GM23338 (cell line): ENCODE measurements around the gene UMOD. TPM values are rescaled to one million over a fixed set of nuclear protein-coding genes. Genes with fewer than 3 reads are reported as not detected.

ENCODE experiments used
- ATAC-seq: fragments of 200-7000 bp; cut with Tn5 transposase; 3 replicates; pipeline ENCODE4 v1.9.1; 2020
- DNase-seq: peaks from one replicate; pipeline ENCODE4 v3.0.0-alpha.2; 2015; ENCODE audit warnings: low spot score
- H2AFZ ChIP-seq: fragments of 200-600 bp; sonication (generic); 2 replicates; pipeline ENCODE4 v1.8.0; 2016; ENCODE audit warnings: antibody characterized with exemption, mild to moderate bottlenecking, moderate library complexity
- H3F3A ChIP-seq: fragments of 200-600 bp; sonication (generic); replicated peaks from 2 replicates; pipeline ENCODE4 v1.8.0; 2017; ENCODE audit warnings: antibody characterized with exemption, mixed run types, low read depth
- H3K27ac ChIP-seq: fragments of 200-600 bp; sonication (generic); 2 replicates; pipeline ENCODE4 v1.6.1; 2016; ENCODE audit warnings: low read depth
- H3K27me3 ChIP-seq: fragments of 200-600 bp; sonication (generic); 2 replicates; pipeline ENCODE4 v1.8.0; 2016; ENCODE audit warnings: mild to moderate bottlenecking, mixed run types, moderate library complexity; ENCODE audit not compliant: insufficient read depth
- H3K36me3 ChIP-seq: fragments of 200-600 bp; sonication (generic); 2 replicates; pipeline ENCODE4 v1.8.0; 2016; ENCODE audit warnings: mild to moderate bottlenecking; ENCODE audit not compliant: insufficient read depth
- H3K4me1 ChIP-seq: fragments of 200-600 bp; sonication (generic); 2 replicates; pipeline ENCODE4 v1.8.0; 2016; ENCODE audit warnings: mild to moderate bottlenecking, moderate library complexity; ENCODE audit not compliant: insufficient read depth
- H3K4me2 ChIP-seq: fragments of 200-600 bp; sonication (generic); 2 replicates; pipeline ENCODE4 v1.7.1; 2017; ENCODE audit warnings: mixed run types
- H3K4me3 ChIP-seq: fragments of 200-600 bp; sonication (generic); 2 replicates; pipeline ENCODE4 v1.6.1; 2016; ENCODE audit warnings: mixed run types
- H3K79me2 ChIP-seq: fragments of 200-600 bp; sonication (generic); replicated peaks from 2 replicates; pipeline ENCODE4 v1.8.0; 2017; ENCODE audit warnings: mild to moderate bottlenecking; ENCODE audit not compliant: insufficient read depth
- H3K9me2 ChIP-seq: fragments of 200-600 bp; sonication (generic); 2 replicates; pipeline ENCODE4 v1.8.0; 2017; ENCODE audit not compliant: insufficient read depth
- H4K20me1 ChIP-seq: fragments of 200-600 bp; sonication (generic); replicated peaks from 2 replicates; pipeline ENCODE4 v1.8.0; 2017; ENCODE audit warnings: mild to moderate bottlenecking; ENCODE audit not compliant: insufficient read depth
- H3K27ac Mint-ChIP-seq: 2 replicates; pipeline ENCODE4 v1.8.0; 2020; ENCODE audit warnings: inconsistent platforms, mild to moderate bottlenecking, moderate library complexity, mixed read lengths
- H3K27me3 Mint-ChIP-seq: 3 replicates; pipeline ENCODE4 v1.8.0; 2022; ENCODE audit warnings: low read depth, mild to moderate bottlenecking, moderate library complexity, mixed read lengths, inconsistent platforms; ENCODE audit not compliant: insufficient read depth, poor library complexity
- H3K36me3 Mint-ChIP-seq: 3 replicates; pipeline ENCODE4 v1.8.0; 2021; ENCODE audit warnings: low read depth, mild to moderate bottlenecking, inconsistent platforms, moderate library complexity, mixed read lengths
- H3K4me1 Mint-ChIP-seq: 3 replicates; pipeline ENCODE4 v1.8.0; 2020; ENCODE audit warnings: mild to moderate bottlenecking, inconsistent platforms, mixed read lengths
- H3K4me3 Mint-ChIP-seq: 3 replicates; pipeline ENCODE4 v1.8.0; 2021; ENCODE audit warnings: moderate library complexity, mild to moderate bottlenecking, inconsistent platforms, mixed read lengths
- H3K9me3 Mint-ChIP-seq: 3 replicates; pipeline ENCODE4 v1.8.0; 2020; ENCODE audit warnings: moderate library complexity, mild to moderate bottlenecking, inconsistent platforms, mixed read lengths
- CREB1 ChIP-seq: fragments of 250-450 bp; sonication (Bioruptor Pico); IDR thresholded peaks from 2 replicates; pipeline ENCODE4 v1.5.0; 2020; ENCODE audit warnings: low read depth, mild to moderate bottlenecking, moderate library complexity
- CTCF ChIP-seq, 2 experiments: fragments of 200-600 bp in 1 of 2; sonication (generic) in 1 of 2; conservative IDR thresholded peaks; 2 replicates each; pipeline versions ENCODE4 v1.5.1 to v1.6.1; 2016 to 2017; ENCODE audit warnings: antibody characterized with exemption in 2 of 2, low read depth in 2 of 2, mild to moderate bottlenecking in 2 of 2, moderate library complexity in 1 of 2
- ETS1 ChIP-seq: IDR thresholded peaks from 2 replicates; pipeline ENCODE4 v1.6.1; 2016; ENCODE audit warnings: antibody characterized with exemption
- EZH2 ChIP-seq: fragments of 200-600 bp; sonication (generic); IDR thresholded peaks from one replicate; pipeline ENCODE4 v1.8.0; 2017; ENCODE audit warnings: antibody characterized with exemption, mild to moderate bottlenecking, low read depth; ENCODE audit not compliant: unreplicated experiment
- EZH2phosphoT487 ChIP-seq: fragments of 200-600 bp; sonication (generic); IDR thresholded peaks from one replicate; pipeline ENCODE4 v1.8.1; 2018; ENCODE audit warnings: antibody characterized with exemption; ENCODE audit not compliant: unreplicated experiment
- JUNB ChIP-seq: IDR thresholded peaks from one replicate; pipeline ENCODE4 v1.6.1; 2016; ENCODE audit warnings: antibody characterized with exemption; ENCODE audit not compliant: unreplicated experiment
- NANOG ChIP-seq: IDR thresholded peaks from 2 replicates; pipeline ENCODE4 v1.6.1; 2016; ENCODE audit warnings: antibody characterized with exemption, borderline replicate concordance
- STAT1 ChIP-seq: IDR thresholded peaks from one replicate; pipeline ENCODE4 v1.6.1; 2016; ENCODE audit warnings: antibody characterized with exemption; ENCODE audit not compliant: unreplicated experiment
- ZNF114 ChIP-seq: fragments of 250-450 bp; sonication (Bioruptor Pico); IDR thresholded peaks from 2 replicates; pipeline ENCODE4 v1.5.0; 2020; ENCODE audit warnings: mild to moderate bottlenecking, moderate library complexity
- ZNF331 ChIP-seq: fragments of 250-450 bp; sonication (Bioruptor Pico); IDR thresholded peaks from 2 replicates; pipeline ENCODE4 v1.5.0; 2020; ENCODE audit warnings: low read depth, mild to moderate bottlenecking, moderate library complexity
- ZNF462 ChIP-seq: fragments of 250-450 bp; sonication (Bioruptor Pico); IDR thresholded peaks from 2 replicates; pipeline ENCODE4 v1.5.0; 2020; ENCODE audit warnings: mild to moderate bottlenecking, moderate library complexity
- long read RNA-seq: library from polyadenylated mRNA; unstranded; transcript quantifications from one replicate; pipeline ENCODE4 v2.0.0, GENCODE V29; 2020; ENCODE audit not compliant: unreplicated experiment
- polyA plus RNA-seq: library from polyadenylated mRNA; unstranded; fragments of >200 nt; fragmentation: Nextera tagmentation; extraction: Ambion mirVana; gene quantifications from 2 replicates; pipeline ENCODE4 v1.2.1, GENCODE V29; 2016
- total RNA-seq: library from RNA; depleted of rRNA; stranded (reverse); fragments of >200 nt; shearing (Covaris generic); gene quantifications from 2 replicates; pipeline ENCODE4 v1.2.3, GENCODE V29; 2014; rRNA removed

Gene UMOD
- total RNA-seq (not detected in 2 replicates), polyA plus RNA-seq (not detected in 2 replicates)
- long read RNA-seq = 0 reads

- DNase-seq = no peak
- H3K9me3 Mint-ChIP-seq = peaks cover 19% of the 10 kb centered on the region
- H2AFZ ChIP-seq = peak within 1 kb of the TSS; percentile 57; the same call in 1 of the 2 replicates
- no peaks in the 10 kb centered on the region for H3F3A ChIP-seq
- no peaks in the 10 kb centered on the region for H3K27me3 ChIP-seq
- H4K20me1 ChIP-seq = no peaks in the 10 kb centered on the region
- peaks cover 10% of the 10 kb centered on the region; the same call in 2 of the 3 replicates for H3K4me1 Mint-ChIP-seq
- peaks cover 12% of the 10 kb centered on the region for H3K4me1 ChIP-seq
- H3K36me3 ChIP-seq = no peaks in the 10 kb centered on the region
- no peaks in the 10 kb centered on the region for H3K79me2 ChIP-seq
- peaks cover 3% of the 10 kb centered on the region; the same call in 1 of the 2 replicates for H3K9me2 ChIP-seq
- no peak within 1 kb of the TSS for H3K4me3 Mint-ChIP-seq
- no peak for ATAC-seq
- H3K4me2 ChIP-seq = no peak within 1 kb of the TSS
- H3K36me3 Mint-ChIP-seq = peaks cover 8% of the 10 kb centered on the region
- no peak within 1 kb of the TSS for H3K4me3 ChIP-seq
- H3K27me3 Mint-ChIP-seq = peaks cover 6% of the 10 kb centered on the region
- H3K27ac ChIP-seq = no peak within 1 kb of the TSS
- TF ChIP-seq JUNB (no peak), ZNF331 (CRISPR knock-in tag) (no peak)
- H3K27ac Mint-ChIP-seq = no peak within 1 kb of the TSS
These were observed at the start of gene UMOD for GRCh38 chr16:20352615-20353014. TSS of gene UMOD (minus strand) at chr16:20352715. CDS start at chr16:20350737, 1,978 bp downstream.

GRCh38 chr16:20401475-20402016 lies 49.0 kb upstream of the UMOD start:
- no peaks in the 10 kb centered on the region for H3K79me2 ChIP-seq
- 0 out of 2 replicates have a peak, but pooled peaks cover 3% of the 10 kb centered on the region for H3K9me2 ChIP-seq
- no peak overlapping the region for H3K4me3 ChIP-seq
- Mint-ChIP-seq H3K27ac (no peak overlapping the region), H3K27me3 (peaks cover 1% of the 10 kb centered on the region), H3K4me3 (no peak overlapping the region), H3K4me1 (no peaks in the 10 kb centered on the region), H3K36me3 (no peaks in the 10 kb centered on the region), H3K9me3 (no peaks in the 10 kb centered on the region)
- H3K27me3 ChIP-seq = no peaks in the 10 kb centered on the region
- H3K4me2 ChIP-seq = no peak overlapping the region
- ATAC-seq (peak; percentile 69), DNase-seq (peak; percentile 6)
- no peaks in the 10 kb centered on the region for H3K4me1 ChIP-seq
- H2AFZ ChIP-seq = peak overlapping the region; percentile 69; the same call in 1 of the 2 replicates
- no peaks in the 10 kb centered on the region for H3K36me3 ChIP-seq
- H3F3A ChIP-seq = no peaks in the 10 kb centered on the region
- H4K20me1 ChIP-seq = no peaks in the 10 kb centered on the region
- H3K27ac ChIP-seq = no peak overlapping the region
- TF ChIP-seq CTCF (conservative IDR thresholded peaks at IDR 0.05; ENCODE audit: low read depth in 2 of 2) (no peak), NANOG (no peak), ETS1 (no peak), ZNF462 (no peak), CREB1 (no peak), EZH2phosphoT487 (no peak), ZNF331 (CRISPR knock-in tag) (no peak), STAT1 (no peak), JUNB (no peak), EZH2 (no peak), ZNF114 (CRISPR knock-in tag) (no peak)
